Activated CD4-positive, CD25-positive, alpha-beta regulatory T cell treated with anti-CD3 and anti-CD28 coated beads, Interleukin-2, amount 50 U/mL, for 24 hours (primary cell): ENCODE data around the gene COQ6.
"Not testable (repeated sequence)": the region's sequence is repeated elsewhere in the genome, so short reads cannot be mapped to it uniquely, and the experiment has no call there.

ENCODE experiments used
- ATAC-seq, 2 donors: fragments of 150-1000 bp; cut with Tn5 transposase; one replicate each; pipeline ENCODE4 v1.10.0; 2021; ENCODE audit warnings: mild to moderate bottlenecking in 1 of 2, moderate library complexity in 1 of 2

Gene COQ6

DNA sequence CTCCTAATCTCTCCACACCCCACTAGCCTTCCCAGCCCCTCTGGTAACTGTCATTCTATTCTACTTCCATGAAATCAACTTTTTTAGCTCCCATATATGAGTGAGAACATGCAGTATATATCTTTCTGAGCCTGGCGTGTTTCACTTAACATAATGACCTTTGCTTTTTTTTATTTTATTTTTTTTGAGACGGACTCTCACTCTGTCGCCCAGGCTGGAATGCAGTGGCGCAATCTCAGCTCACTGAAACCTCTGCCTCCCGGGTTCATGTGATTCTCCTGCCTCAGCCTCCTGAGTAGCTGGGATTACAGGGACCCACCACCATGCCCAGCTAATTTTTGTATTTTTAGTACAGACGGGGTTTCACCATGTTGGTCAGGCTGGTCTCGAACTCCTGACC, 38.6 kb downstream of the COQ6 start:
- not testable (repeated sequence) for ATAC-seq

DNA sequence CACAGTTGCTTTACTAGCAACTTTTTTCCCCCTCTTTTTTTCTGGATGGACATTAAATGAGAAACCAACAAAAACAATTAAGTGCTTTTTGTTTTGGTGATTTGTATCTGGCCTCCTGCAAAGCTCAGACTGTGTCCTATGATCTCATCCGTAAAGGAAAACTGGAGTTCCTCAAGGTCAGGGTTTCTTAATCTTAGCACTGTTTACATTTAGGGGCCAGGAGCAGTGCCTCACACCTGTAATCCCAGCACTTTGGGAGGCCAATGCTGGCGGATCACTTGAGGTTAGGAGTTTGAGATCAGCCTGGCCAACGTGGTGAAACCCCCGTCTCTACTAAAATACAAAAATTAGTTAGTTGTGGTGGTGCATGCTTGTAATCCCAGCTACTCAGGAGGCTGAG, 41.0 kb downstream of the COQ6 start:
- no peak for ATAC-seq

DNA sequence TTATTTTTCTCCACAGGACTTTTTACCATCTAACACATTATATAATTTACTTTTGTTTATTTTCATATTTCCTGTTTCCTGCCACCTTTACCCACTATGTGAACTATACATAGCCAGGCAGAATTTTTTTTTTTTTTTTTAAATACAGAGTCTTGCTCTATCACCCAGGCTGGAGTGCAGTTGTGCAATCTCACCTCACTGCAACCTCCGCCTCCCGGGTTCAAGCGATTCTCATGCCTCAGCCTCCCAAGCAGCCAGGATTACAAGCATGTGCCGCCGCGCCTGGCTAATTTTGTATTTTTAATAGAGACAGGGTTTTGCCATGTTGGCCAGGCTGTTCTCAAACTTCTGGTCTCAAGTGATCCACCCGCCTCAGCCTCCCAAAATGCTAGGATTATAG, 44.8 kb downstream of the COQ6 start:
- ATAC-seq: not testable (repeated sequence)

DNA sequence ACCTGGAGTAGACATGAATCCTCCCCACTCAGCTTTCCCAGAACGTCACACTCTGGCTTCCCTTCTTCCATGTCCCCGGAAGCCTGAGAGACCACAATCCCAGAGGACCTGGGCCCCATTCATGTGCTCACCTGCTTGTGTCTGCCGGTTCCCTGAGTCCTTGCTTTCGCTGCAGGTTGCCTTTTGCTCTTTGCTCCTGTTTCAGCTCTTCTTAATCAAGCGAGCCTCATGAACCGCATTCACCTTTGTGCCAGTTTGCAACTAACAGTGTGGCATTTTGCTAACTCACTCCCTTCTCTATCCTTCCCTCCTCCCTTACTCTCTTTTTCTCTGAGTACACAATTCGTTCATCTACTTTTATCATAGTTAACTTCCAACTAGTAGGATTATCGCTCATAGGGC, 45.9 kb downstream of the COQ6 start:
- no peak for ATAC-seq

DNA sequence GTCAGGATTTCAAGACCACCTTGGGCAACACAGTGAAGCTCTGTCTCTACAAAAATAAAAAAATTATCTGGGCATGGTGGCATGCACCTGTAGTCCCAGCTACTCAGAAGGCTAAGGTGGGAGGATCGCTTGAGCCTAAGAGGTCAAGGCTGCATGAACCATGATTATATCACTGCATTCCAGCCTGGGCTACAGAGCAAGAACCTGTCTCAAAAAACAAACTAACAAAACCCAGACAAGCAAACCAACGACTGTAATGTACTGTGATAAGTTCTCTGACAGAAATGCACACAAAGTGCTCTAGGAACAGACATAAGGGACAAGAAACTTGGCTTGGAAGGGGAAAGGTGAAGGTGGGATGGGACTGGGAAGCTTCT, 46.6 kb downstream of the COQ6 start:
- ATAC-seq: no peak

DNA sequence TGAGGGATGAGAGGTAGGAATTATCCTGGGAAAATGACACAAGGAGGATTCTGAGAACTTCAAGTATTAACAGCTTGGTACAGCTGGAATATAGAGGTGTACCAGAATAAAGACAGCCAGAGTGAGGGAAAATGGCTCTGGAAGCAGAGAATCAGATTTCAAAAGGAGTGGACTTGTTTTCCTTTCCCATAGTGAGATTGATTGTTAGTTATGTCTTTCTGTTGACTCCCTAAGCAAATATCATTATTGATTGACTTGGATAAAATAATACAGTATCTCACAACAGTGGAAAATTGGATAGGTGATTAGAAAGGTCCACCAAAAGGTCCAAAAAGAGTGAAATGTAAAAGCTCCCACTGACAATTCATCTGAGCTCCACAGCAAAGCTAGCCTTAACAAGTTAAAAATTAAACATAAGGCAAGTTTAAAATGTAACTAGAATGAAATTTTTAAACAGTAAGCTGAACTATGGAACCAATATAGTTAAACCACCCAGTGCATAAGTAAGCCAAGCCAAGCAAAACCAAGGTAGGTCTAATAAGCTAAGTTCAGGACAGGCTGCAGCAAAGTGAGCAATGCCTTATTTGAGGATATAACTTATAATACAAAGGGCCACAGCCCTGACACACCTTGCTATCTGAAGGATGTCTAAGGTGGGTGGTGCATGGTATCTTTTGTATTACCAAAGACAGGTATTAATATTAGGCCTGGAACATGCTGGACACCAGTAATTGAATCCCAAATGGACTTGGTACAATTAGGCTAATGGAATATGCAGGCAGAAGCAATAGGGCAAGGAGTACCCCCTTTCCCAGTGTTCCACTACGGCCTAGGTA, 47.2 kb downstream of the COQ6 start:
- no peak for ATAC-seq

DNA sequence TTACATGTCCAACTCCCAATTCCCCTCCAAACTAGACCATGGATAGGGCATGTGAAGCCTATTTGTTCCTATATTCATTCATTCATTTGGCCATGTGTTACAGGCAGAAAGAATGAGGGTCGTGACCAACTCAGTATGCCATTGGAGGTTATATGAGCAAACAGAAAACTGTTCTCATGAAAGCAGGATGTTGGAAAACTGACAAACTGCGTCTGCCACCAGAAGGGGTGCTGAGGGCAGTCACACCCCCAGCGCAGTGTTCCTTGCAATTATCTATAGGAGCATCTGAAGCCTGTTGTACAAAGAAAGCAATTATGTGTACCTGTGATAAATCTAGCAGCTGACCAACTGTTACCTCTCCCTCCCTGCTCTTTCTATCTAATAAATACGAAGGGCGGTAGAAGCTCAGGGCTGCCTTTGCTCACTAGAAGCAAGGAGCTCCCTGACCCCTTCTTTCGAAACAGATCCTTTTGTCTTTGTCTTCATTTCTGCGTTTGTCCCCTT, 47.9 kb downstream of the COQ6 start:
- no peak for ATAC-seq

DNA sequence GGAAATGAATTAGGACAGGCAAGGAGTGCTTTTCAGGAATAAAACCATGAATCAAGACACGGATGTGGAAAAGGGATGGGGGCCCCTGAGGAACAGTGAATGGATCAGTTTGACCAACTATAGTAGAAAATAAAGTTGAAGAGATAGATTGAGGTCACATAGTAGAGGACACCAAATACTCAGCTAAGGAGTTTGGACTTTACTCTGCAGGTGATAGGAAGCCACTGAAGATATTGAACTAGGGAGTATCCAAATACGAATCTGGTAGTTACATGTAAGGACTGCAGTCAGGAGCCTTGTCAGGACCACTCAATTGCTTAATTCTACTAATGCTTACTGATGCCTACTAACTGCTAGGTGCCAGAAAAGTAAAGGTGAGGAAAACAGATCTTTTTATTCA, 48.6 kb downstream of the COQ6 start:
- no peak for ATAC-seq

DNA sequence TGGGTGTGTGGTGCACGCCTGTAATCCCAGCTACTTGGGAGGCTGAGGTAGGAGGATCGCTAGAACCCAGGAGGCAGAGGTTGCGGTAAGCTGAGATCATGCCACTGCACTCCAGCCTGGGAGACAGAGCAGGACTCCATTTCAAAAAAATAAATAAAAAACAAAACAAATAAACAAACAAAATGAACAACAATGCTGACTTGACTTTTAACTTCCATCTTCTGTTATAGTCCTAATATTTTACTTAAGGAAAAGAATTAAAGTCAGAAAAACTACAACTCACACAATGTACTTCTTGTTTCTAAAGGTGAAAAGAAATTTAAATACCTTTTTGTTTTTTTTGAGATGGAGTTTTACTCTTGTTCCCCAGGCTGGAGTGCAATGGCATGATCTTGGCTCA, 55.6 kb downstream of the COQ6 start:
- ATAC-seq: not testable (repeated sequence)

DNA sequence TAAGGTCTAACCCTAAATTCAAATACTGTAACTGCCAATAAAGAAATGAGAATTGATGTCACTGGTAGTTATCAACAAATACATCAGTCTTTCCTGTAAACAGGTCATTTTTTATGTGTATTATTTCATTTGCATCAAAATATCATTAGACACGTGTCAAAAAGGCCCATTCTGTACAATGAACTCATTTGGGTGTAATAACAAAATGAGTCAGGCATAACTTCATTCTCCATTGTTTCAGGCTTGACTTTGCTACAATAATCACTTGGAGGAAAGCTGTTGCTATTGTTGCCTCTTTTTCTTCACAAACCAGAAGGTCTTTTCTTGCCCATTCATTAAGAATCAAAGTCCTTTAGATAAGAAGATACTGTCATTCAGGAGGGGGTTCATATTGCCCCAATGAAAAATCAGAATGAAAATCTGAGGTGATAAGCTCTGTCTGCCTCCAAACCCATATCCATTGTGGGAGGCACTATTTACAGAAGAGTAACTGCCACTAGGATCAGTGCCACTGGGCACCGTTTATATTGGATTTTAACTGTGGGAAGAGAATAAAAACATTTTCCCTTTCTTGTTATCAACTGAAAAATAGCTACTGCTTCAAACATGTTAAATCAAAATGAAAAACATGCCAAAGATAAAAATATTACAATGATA, 58.9 kb downstream of the COQ6 start:
- ATAC-seq: no peak
